ENCODE results near the gene COL9A1. TPM values are rescaled to one million over a fixed set of nuclear protein-coding genes. Genes with fewer than 3 reads are reported as not detected.

COL9A1 gene
- total and polyA plus RNA-seq, 2 of the 4 experiments (the other 2 are of a cell fraction) = not detected

DNA sequence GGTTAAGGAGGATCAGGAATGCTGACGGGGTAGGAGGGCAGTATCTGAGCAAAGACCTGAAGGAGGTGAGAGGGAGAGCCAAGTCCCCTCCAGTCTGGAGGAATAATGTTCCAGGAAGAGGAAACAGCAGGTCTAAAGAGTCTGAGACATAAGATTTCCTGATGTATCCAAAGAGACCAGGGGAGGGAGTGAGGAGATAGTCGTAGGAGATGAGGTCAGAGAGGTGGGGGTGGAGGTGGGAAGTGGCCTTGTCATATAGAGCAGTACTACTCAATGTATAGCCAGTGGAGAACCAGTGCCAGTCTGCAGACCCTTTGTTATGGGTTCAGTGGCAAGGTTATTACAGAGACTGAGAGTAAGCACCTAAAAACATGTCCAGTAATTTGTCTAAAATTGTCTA, 130.6 kb downstream of the COL9A1 start:
- ATAC-seq (ENCODE audit: low read depth) = no peak
- no peak overlapping the region for H3K27ac ChIP-seq (ENCODE audit: insufficient read depth, low read length)
- 13% methylated on average over 1 of the region's 2 CpGs; no CpG with 5 or more reads in 1 of the 2 experiments for WGBS, 2 experiments (ENCODE audit: extremely low coverage in 2 of 2, insufficient read length in 1 of 2)
- no peak overlapping the region for H2AK5ac ChIP-seq (ENCODE audit: low read depth, low read length)
- no peak overlapping the region for H2BK20ac ChIP-seq (ENCODE audit: low read depth, low read length)
- no peak overlapping the region for H3K56ac ChIP-seq (ENCODE audit: extremely low read depth, insufficient read depth, low read length)
- H3K27me3 ChIP-seq (ENCODE audit: control insufficient read depth, insufficient read depth, low read length) = no peaks in the 10 kb centered on the region
- intact Hi-C loops (cut with micrococcal nuclease) (no loop called here), dilution Hi-C loops (cut with HindIII; ENCODE audit: low sequenced_read_pairs, unreplicated experiment) (no loop called here), in situ Hi-C loops (cut with MboI; ENCODE audit: low sequenced_read_pairs) (no loop called here)
- H3K79me1 ChIP-seq (ENCODE audit: low read depth in 1 of 2, low read length in 2 of 2) = no peaks in the 10 kb centered on the region
- H3K14ac ChIP-seq (replicated peaks; ENCODE audit: low read depth, low read length) = no peak overlapping the region
- H3K9me1 ChIP-seq (ENCODE audit: insufficient read depth, low read length) = no peaks in the 10 kb centered on the region
- no peak overlapping the region for H3K4ac ChIP-seq (ENCODE audit: low read depth, low read length)
- no peak overlapping the region for H3K4me2 ChIP-seq (ENCODE audit: low read depth, low read length)
- no peak overlapping the region for H3K18ac ChIP-seq (ENCODE audit: low read depth, low read length)
- H3K9ac ChIP-seq (ENCODE audit: low read depth, low read length) = no peak overlapping the region
- no TSS peak for BruUV-seq (replicated peaks)
- H2BK5ac ChIP-seq (ENCODE audit: low read depth, low read length, poor library complexity, severe bottlenecking) = no peak overlapping the region
- ChIA-PET POLR2A (ENCODE audit: unreplicated experiment) (no interaction called here), CTCF (no interaction called here)
- H4K91ac ChIP-seq (ENCODE audit: insufficient read depth, low read depth, low read length) = no peak overlapping the region
- no peak overlapping the region for H2BK120ac ChIP-seq (ENCODE audit: low read depth, low read length)
- no peak overlapping the region for H2AFZ ChIP-seq (replicated peaks; ENCODE audit: low read length, poor library complexity)
- no peak overlapping the region for H3K4me3 ChIP-seq (ENCODE audit: insufficient read depth, low read depth, low read length)
- H2AK9ac ChIP-seq (replicated peaks; ENCODE audit: low read depth, low read length, poor library complexity) = no peak overlapping the region
- H4K20me1 ChIP-seq (ENCODE audit: insufficient read depth, low read length) = no peaks in the 10 kb centered on the region
- DNase-seq = no peak
- no peak overlapping the region for H3K23ac ChIP-seq (ENCODE audit: low read depth, low read length)
- no peak overlapping the region for H4K5ac ChIP-seq (ENCODE audit: low read depth, low read length)
- no peaks in the 10 kb centered on the region for H3K9me3 ChIP-seq (ENCODE audit: control insufficient read depth, insufficient read depth, low read length)
- no peak overlapping the region for H4K8ac ChIP-seq (ENCODE audit: low read depth in 2 of 2, low read length in 2 of 2)
- no peak for TF ChIP-seq MXI1 (IDR thresholded peaks at IDR 0.05; ENCODE audit: borderline replicate concordance, low read depth, low read length)
- TF ChIP-seq CHD1 (IDR thresholded peaks at IDR 0.05; ENCODE audit: low read depth, low read length) = no peak
- no peak for TF ChIP-seq MAFK (IDR thresholded peaks at IDR 0.05; ENCODE audit: low read depth, low read length)
- TF ChIP-seq, protein P1, sequence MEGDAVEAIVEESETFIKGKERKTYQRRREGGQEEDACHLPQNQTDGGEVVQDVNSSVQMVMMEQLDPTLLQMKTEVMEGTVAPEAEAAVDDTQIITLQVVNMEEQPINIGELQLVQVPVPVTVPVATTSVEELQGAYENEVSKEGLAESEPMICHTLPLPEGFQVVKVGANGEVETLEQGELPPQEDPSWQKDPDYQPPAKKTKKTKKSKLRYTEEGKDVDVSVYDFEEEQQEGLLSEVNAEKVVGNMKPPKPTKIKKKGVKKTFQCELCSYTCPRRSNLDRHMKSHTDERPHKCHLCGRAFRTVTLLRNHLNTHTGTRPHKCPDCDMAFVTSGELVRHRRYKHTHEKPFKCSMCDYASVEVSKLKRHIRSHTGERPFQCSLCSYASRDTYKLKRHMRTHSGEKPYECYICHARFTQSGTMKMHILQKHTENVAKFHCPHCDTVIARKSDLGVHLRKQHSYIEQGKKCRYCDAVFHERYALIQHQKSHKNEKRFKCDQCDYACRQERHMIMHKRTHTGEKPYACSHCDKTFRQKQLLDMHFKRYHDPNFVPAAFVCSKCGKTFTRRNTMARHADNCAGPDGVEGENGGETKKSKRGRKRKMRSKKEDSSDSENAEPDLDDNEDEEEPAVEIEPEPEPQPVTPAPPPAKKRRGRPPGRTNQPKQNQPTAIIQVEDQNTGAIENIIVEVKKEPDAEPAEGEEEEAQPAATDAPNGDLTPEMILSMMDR (conservative IDR thresholded peaks at IDR 0.05; ENCODE audit: low read depth, low read length) = no peak
- TF ChIP-seq CEBPB (IDR thresholded peaks at IDR 0.05; ENCODE audit: low read depth, low read length) = no peak
- no peak for TF ChIP-seq SMC3 (IDR thresholded peaks at IDR 0.05; ENCODE audit: low read depth, low read length)
- TF ChIP-seq, protein P2, sequence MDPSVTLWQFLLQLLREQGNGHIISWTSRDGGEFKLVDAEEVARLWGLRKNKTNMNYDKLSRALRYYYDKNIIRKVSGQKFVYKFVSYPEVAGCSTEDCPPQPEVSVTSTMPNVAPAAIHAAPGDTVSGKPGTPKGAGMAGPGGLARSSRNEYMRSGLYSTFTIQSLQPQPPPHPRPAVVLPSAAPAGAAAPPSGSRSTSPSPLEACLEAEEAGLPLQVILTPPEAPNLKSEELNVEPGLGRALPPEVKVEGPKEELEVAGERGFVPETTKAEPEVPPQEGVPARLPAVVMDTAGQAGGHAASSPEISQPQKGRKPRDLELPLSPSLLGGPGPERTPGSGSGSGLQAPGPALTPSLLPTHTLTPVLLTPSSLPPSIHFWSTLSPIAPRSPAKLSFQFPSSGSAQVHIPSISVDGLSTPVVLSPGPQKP (IDR thresholded peaks at IDR 0.05; ENCODE audit: borderline replicate concordance, low read depth, low read length) = no peak
- TF ChIP-seq RCOR1 (IDR thresholded peaks at IDR 0.05; ENCODE audit: insufficient replicate concordance, low read length) = no peak
- no peak for TF ChIP-seq NFE2L2 (IDR thresholded peaks at IDR 0.05; ENCODE audit: low read depth, low read length)
- TF ChIP-seq RFX5 (IDR thresholded peaks at IDR 0.05; ENCODE audit: low read depth, low read length) = no peak
- TF ChIP-seq FOS (IDR thresholded peaks at IDR 0.05; ENCODE audit: low read depth, low read length) = no peak
- no peak for TF ChIP-seq MAZ (IDR thresholded peaks at IDR 0.05; ENCODE audit: borderline replicate concordance, low read depth, low read length)
- no peak for TF ChIP-seq RAD21 (IDR thresholded peaks at IDR 0.05; ENCODE audit: low read length)
- TF ChIP-seq, protein P3, sequence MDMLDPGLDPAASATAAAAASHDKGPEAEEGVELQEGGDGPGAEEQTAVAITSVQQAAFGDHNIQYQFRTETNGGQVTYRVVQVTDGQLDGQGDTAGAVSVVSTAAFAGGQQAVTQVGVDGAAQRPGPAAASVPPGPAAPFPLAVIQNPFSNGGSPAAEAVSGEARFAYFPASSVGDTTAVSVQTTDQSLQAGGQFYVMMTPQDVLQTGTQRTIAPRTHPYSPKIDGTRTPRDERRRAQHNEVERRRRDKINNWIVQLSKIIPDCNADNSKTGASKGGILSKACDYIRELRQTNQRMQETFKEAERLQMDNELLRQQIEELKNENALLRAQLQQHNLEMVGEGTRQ (IDR thresholded peaks at IDR 0.05; ENCODE audit: low read depth, low read length) = no peak
- no peak for TF ChIP-seq POLR2A (IDR thresholded peaks at IDR 0.05; ENCODE audit: low read depth, low read length)
- no peak for TF ChIP-seq BHLHE40 (IDR thresholded peaks at IDR 0.05; ENCODE audit: low read depth, low read length)
- no peak overlapping the region for H2BK15ac ChIP-seq (ENCODE audit: low read depth, low read length)
- no peaks in the 10 kb centered on the region for H3K4me1 ChIP-seq (ENCODE audit: control insufficient read depth, insufficient read depth, low read length)
- H3K36me3 ChIP-seq (ENCODE audit: control insufficient read depth, insufficient read depth, low read length) = no peaks in the 10 kb centered on the region
